ENCODE results near the gene WFDC8.

DNA sequence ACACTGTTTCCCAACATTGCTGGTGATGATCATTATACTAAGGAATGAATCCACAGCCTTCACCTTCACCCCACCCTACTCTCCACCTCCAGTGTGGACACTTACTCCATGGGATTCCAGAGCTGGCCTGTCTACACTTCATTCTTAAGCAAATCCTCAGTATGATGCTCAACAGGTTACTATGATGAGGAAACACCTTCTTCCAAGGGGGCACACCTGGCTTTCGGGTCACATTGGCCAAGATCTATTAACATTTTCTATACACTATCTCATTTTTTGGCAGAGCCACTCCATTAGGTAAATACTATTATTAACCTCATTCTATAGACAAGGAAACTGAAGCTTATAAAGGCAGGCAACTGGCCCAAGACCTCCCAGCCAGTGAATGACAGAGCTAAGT lies 23.9 kb downstream of the WFDC8 start:
- TF ChIP-seq, protein P1, sequence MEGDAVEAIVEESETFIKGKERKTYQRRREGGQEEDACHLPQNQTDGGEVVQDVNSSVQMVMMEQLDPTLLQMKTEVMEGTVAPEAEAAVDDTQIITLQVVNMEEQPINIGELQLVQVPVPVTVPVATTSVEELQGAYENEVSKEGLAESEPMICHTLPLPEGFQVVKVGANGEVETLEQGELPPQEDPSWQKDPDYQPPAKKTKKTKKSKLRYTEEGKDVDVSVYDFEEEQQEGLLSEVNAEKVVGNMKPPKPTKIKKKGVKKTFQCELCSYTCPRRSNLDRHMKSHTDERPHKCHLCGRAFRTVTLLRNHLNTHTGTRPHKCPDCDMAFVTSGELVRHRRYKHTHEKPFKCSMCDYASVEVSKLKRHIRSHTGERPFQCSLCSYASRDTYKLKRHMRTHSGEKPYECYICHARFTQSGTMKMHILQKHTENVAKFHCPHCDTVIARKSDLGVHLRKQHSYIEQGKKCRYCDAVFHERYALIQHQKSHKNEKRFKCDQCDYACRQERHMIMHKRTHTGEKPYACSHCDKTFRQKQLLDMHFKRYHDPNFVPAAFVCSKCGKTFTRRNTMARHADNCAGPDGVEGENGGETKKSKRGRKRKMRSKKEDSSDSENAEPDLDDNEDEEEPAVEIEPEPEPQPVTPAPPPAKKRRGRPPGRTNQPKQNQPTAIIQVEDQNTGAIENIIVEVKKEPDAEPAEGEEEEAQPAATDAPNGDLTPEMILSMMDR (IDR thresholded peaks at IDR 0.05): no peak
- TF ChIP-seq POLR2A (IDR thresholded peaks at IDR 0.05): no peak

Measured in ovary (tissue), 3 donors.